Peyer's patch (tissue), 4 donors: ENCODE data around the gene TNFRSF4. TPM values are rescaled to one million over a fixed set of nuclear protein-coding genes. Genes with fewer than 3 reads are reported as not detected.

Source experiments
- DNase-seq, 3 donors: peaks; one replicate each; pipeline ENCODE4 v3.0.0-alpha.2; 2017 to 2019
- H3K27ac ChIP-seq, 4 donors: fragments of 200-600 bp; sonication (generic); one replicate each; pipeline ENCODE4 v1.5.1; 2016 to 2019
- H3K27me3 ChIP-seq, 2 donors: fragments of 200-600 bp; sonication (generic); one replicate each; pipeline ENCODE4 v1.5.1; 2019
- H3K36me3 ChIP-seq, 3 donors: fragments of 200-600 bp; sonication (generic); one replicate each; pipeline ENCODE4 v1.5.1; 2016 to 2019
- H3K4me1 ChIP-seq, 4 donors: fragments of 200-600 bp; sonication (generic); one replicate each; pipeline ENCODE4 v1.5.1; 2016 to 2019
- H3K4me3 ChIP-seq, 4 donors: fragments of 200-600 bp; sonication (generic); 1 replicate in 3 of 4; 2 replicates in 1 of 4; pipeline ENCODE4 v1.5.1; 2016 to 2019; ENCODE audit warnings: mild to moderate bottlenecking in 1 of 4
- H3K9me3 ChIP-seq, 4 donors: fragments of 200-600 bp; sonication (generic); one replicate each; pipeline ENCODE4 v1.5.1; 2016 to 2019; ENCODE audit warnings: mild to moderate bottlenecking in 1 of 4
- POLR2A ChIP-seq, 2 donors: fragments of 450-650 bp; IDR thresholded peaks; one replicate each; pipeline ENCODE4 v1.5.1; 2017; ENCODE audit warnings: antibody characterized with exemption in 2 of 2, mild to moderate bottlenecking in 2 of 2, moderate library complexity in 2 of 2
- total RNA-seq, 4 donors: library from RNA; depleted of rRNA; stranded (reverse); fragments of >200 nt; gene quantifications; one replicate each; pipeline ENCODE4 v1.1.0, GENCODE V29; 2016
- TF ChIP-seq, protein P1 (sequence below), 6 experiments: fragments of 450-650 bp in 4 of 6; fragments of 200-600 bp in 2 of 6; sonication (generic) in 1 of 6; IDR thresholded peaks; one replicate each; pipeline ENCODE4 v1.5.1; 2017 to 2019; ENCODE audit warnings: antibody characterized with exemption in 6 of 6, mild to moderate bottlenecking in 3 of 6, moderate library complexity in 1 of 6

The TNFRSF4 gene
- total RNA-seq, 4 donors from 2014 or later: 1.6 to 9.1 (median 2.8) TPM; not detected in 1

DNA sequence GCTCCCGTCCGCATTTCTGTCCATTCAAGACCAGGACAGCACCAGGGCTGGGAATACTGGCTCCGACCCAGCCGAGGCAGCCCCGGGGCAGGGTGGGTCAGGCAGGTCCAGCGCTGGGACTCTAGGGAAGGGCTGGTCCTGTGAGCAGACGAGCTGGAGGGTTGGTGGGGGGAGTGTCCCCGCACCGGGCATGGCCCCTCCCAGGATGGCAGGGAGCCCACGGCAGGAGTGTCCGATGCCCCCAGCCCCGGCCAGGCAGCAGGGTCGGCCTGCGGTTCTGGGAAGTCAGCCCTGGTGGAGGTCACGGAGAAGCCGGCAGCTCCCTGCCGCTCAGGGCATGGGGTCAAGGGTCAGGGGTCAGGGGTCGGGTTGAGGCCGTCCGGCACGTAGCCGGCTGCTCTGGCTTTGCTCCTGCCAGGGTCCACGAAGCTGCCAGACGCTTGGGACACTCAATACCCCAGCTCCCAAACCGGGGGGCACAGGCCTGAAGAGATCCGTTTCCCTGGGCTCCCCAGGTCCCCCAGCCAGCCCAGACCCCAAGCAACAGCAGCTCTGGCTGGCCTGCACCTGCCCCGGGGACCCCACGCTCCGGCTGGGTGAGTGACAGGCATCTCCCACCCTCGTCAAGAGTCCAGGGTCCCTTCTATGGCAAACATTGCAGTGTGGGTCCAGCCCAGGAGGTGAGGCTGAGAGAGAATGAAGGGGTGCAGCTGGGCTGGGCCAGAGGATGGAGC, 25.8 kb upstream of the TNFRSF4 start:
- TF ChIP-seq, protein P1, sequence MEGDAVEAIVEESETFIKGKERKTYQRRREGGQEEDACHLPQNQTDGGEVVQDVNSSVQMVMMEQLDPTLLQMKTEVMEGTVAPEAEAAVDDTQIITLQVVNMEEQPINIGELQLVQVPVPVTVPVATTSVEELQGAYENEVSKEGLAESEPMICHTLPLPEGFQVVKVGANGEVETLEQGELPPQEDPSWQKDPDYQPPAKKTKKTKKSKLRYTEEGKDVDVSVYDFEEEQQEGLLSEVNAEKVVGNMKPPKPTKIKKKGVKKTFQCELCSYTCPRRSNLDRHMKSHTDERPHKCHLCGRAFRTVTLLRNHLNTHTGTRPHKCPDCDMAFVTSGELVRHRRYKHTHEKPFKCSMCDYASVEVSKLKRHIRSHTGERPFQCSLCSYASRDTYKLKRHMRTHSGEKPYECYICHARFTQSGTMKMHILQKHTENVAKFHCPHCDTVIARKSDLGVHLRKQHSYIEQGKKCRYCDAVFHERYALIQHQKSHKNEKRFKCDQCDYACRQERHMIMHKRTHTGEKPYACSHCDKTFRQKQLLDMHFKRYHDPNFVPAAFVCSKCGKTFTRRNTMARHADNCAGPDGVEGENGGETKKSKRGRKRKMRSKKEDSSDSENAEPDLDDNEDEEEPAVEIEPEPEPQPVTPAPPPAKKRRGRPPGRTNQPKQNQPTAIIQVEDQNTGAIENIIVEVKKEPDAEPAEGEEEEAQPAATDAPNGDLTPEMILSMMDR (IDR thresholded peaks at IDR 0.05): no peak
- TF ChIP-seq POLR2A (IDR thresholded peaks at IDR 0.05): no peak
- H3K36me3 ChIP-seq: no peaks in the 10 kb centered on the region
- H3K27me3 ChIP-seq: peaks cover 0 to 14% of the 10 kb centered on the region in 2 donors
- no peak for DNase-seq
- no peak overlapping the region for H3K4me3 ChIP-seq
- peaks cover 0 to 22% (median 4%) of the 10 kb centered on the region in 4 donors for H3K4me1 ChIP-seq
- no peak overlapping the region for H3K27ac ChIP-seq
- H3K9me3 ChIP-seq: no peaks in the 10 kb centered on the region

DNA sequence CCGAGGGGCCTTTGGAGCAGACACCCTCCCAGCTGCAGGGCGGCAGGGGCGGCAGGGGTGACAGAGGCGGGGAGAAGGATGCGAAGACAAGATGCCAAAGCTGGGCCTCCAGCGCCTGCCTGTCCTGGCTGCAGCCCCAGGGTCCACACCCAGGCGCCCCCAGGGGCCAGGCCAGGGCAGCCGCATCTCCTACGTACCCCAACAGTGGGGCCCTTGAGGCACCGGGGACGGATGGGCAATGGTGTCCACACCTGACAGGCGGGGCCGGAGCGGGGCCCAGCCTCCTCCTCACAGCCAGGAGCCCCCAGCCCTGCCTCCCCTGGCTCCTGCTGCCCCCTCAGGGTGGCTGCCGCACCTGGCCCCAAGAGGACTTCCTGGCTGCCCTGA, 25.3 kb upstream of the TNFRSF4 start:
- Histone ChIP-seq H3K4me1 (peaks cover 0 to 22% (median 4%) of the 10 kb centered on the region in 4 donors), H3K9me3 (no peaks in the 10 kb centered on the region)

DNA sequence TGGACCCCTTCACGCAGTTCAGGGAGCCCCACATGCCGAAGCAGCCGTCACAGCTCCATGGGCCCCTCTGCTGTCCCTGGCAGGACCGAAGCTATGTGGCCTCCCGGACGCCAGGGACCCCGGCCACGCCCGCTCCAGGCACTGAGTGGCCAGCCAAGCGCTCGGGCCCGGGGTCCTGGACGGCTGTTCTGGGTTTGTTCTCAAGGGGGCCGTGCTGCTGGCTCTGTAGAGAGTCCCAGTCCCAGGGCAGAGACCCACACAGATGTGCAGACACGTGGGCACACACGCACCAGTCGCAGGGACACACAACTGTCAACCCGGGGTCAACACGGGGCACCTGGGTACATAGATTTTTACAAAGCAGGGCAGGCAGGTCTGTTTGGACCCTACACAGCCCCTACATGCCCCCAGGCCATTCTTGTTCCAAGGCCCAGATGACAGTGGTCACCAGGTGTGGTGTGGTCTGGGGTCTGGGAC, 24.8 kb upstream of the TNFRSF4 start:
- DNase-seq: no peak
- TF ChIP-seq POLR2A (IDR thresholded peaks at IDR 0.05): no peak
- TF ChIP-seq, protein P1 (IDR thresholded peaks at IDR 0.05): no peak
- Histone ChIP-seq H3K36me3 (no peaks in the 10 kb centered on the region), H3K4me1 (peaks cover 0 to 22% (median 4%) of the 10 kb centered on the region in 4 donors), H3K27me3 (peaks cover 0 to 14% of the 10 kb centered on the region in 2 donors), H3K9me3 (no peaks in the 10 kb centered on the region), H3K4me3 (no peak overlapping the region), H3K27ac (no peak overlapping the region)

More for the DNA sequence above, 25.3 kb upstream of the TNFRSF4 start:
- no peak for TF ChIP-seq POLR2A (IDR thresholded peaks at IDR 0.05)
- TF ChIP-seq, protein P1 (IDR thresholded peaks at IDR 0.05): no peak
- Histone ChIP-seq H3K27ac (no peak overlapping the region), H3K4me3 (no peak overlapping the region), H3K36me3 (no peaks in the 10 kb centered on the region), H3K27me3 (peaks cover 0 to 14% of the 10 kb centered on the region in 2 donors)
- no peak for DNase-seq

DNA sequence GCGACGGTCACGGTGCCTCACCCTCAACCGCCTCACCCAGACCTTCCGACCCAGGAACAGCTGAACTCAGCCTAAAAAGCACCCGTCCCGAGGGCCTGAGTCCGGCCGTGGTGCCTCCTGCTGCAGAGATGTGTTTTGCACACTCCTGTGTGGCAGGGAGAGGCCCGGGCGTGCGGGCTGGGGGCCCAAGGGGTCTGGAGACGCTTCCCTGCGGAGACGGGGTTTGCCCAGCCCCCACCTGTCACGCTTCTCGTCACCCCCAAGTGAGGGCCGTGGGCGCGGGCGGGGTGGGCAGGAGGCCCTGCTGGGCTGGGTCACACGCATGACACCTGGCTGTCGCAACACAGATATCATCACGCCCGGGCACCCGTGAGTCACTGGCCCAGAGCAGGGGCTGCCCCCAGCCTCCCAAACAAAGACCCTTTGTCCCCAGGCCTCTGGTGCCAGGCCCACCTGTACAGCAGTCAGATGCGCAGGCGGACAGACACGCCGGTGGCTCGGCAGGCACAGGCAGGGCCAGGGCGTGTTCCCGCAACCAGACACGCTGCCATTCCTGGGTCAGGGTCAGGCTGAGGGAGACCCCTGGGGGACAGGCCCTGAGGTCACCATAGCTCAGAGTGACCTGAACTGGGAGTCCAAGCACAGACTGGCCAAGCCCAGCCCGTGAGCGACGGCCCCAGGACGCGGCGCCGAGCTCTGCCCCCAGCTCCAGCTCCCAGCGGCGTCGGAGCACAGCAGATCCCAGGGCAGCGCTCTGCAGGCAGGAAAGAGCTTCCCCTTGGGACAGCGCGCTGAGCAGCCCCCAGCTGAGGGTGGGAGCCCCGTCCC, 24.1 kb upstream of the TNFRSF4 start:
- no peak for DNase-seq
- Histone ChIP-seq H3K27me3 (peaks cover 0 to 14% of the 10 kb centered on the region in 2 donors), H3K36me3 (no peaks in the 10 kb centered on the region), H3K4me1 (peaks cover 3 to 24% (median 5%) of the 10 kb centered on the region in 4 donors), H3K27ac (no peak overlapping the region), H3K9me3 (no peaks in the 10 kb centered on the region), H3K4me3 (no peak overlapping the region)
- no peak for TF ChIP-seq POLR2A (IDR thresholded peaks at IDR 0.05)
- TF ChIP-seq, protein P1 (IDR thresholded peaks at IDR 0.05): no peak

DNA sequence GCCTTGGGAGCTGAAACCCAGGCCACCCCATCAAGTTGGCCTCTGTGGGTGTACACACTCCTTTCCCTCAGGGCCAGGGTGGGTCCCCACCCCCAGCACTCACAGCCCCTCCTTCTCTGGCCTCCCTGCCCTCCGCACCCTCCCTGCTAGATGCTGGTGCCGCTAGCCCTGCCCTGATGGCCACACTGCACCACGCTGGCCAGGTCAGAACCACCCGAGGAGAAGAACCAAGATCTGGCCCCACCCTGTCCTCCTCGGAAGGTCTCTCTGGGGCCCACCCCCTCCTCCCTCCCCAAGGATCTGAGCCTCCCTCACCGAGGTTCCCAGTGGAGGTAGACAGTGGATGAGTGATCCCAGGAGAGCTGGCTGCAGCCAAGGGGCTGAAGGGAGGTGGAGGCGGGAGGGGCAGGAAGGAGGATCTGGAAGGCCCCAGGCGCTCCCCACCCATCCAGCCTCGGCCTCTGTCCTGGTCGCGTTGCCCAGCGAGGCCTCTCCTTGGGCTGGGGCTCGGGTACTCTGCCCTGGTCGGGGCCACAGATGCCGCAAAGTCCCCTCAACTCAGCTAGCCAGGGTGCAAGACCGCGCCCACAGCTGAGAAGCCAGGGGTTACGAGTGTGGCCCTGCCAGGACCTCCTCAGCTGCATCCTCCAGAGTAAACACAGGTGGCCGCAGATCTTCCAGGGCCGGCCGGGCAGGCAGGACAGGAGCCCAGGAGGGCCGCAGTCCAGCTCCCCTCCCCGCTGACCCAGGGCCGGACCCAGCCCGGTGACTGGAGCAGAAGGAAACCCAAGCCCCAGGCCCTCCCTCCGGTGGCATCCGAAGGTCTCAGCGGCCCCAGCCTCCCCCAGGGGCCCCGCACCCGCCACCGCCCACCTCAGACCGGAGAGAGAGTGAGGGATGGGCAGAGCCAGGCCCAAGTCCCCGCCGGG, 23.3 kb upstream of the TNFRSF4 start:
- DNase-seq: no peak
- H3K4me1 ChIP-seq: peaks cover 3 to 31% (median 10%) of the 10 kb centered on the region in 4 donors
- H3K4me3 ChIP-seq: no peak overlapping the region
- peaks cover 0 to 14% of the 10 kb centered on the region in 2 donors for H3K27me3 ChIP-seq
- TF ChIP-seq, protein P1 (IDR thresholded peaks at IDR 0.05): no peak
- TF ChIP-seq POLR2A (IDR thresholded peaks at IDR 0.05): no peak
- no peak overlapping the region for H3K27ac ChIP-seq
- no peaks in the 10 kb centered on the region for H3K9me3 ChIP-seq
- no peaks in the 10 kb centered on the region for H3K36me3 ChIP-seq
